ENCODE results near the gene HCFC1R1.

The HCFC1R1 gene

DNA sequence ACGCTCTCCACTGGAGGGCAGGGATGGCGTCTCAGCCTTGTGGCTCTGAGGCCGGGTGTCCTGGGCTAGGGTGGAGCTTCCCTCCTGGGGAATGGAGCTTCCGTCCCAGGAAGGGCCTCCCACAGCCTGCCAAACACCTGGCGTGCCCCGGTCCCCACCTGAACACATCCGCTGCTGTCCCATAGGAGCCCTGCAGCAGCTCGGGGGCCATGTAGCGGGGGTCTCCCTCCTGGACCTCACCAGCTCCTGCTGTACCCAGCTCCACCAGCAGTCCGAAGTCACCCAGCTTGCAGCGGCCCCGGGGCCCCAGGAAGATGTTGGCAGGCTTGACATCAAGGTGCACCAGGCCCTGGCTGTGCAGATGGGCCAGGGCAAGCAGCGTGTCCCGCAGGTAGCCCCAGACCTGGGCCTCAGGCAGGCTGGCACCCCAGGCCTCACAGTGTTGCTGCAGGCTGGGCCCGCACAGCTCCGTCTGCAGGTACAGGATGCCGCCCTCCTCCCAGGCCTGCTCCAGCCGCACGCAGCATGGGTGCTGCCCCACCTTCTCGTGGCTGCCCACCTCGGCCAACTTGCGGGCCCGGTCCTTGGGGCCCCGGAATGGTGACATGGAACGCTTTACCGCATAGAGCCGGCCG lies 48.5 kb downstream of the HCFC1R1 start:
- H3K4me3 ChIP-seq (IDR thresholded peaks at IDR 0.05; ENCODE audit: insufficient read depth, low read depth, low read length) = no peak overlapping the region
- no peaks in the 10 kb centered on the region for H3K36me3 ChIP-seq (ENCODE audit: insufficient read depth)
- no peak overlapping the region for H3K27ac ChIP-seq
- H3K9ac ChIP-seq = no peak overlapping the region
- no peak overlapping the region for H2AFZ ChIP-seq (ENCODE audit: low read depth)
- H3K4me2 ChIP-seq = no peak overlapping the region
- TF ChIP-seq, protein P1, sequence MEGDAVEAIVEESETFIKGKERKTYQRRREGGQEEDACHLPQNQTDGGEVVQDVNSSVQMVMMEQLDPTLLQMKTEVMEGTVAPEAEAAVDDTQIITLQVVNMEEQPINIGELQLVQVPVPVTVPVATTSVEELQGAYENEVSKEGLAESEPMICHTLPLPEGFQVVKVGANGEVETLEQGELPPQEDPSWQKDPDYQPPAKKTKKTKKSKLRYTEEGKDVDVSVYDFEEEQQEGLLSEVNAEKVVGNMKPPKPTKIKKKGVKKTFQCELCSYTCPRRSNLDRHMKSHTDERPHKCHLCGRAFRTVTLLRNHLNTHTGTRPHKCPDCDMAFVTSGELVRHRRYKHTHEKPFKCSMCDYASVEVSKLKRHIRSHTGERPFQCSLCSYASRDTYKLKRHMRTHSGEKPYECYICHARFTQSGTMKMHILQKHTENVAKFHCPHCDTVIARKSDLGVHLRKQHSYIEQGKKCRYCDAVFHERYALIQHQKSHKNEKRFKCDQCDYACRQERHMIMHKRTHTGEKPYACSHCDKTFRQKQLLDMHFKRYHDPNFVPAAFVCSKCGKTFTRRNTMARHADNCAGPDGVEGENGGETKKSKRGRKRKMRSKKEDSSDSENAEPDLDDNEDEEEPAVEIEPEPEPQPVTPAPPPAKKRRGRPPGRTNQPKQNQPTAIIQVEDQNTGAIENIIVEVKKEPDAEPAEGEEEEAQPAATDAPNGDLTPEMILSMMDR (conservative IDR thresholded peaks at IDR 0.05; ENCODE audit: low read depth, low read length) = no peak
- H3K79me2 ChIP-seq (ENCODE audit: insufficient read depth, low read depth) = peaks cover 45% of the 10 kb centered on the region; the same call in 1 of the 2 replicates
- H3K27me3 ChIP-seq (ENCODE audit: insufficient read depth, low read depth) = no peaks in the 10 kb centered on the region
- H3K4me1 ChIP-seq (ENCODE audit: low read depth, poor library complexity, severe bottlenecking) = peaks cover 17% of the 10 kb centered on the region
- no peaks in the 10 kb centered on the region for H4K20me1 ChIP-seq (ENCODE audit: insufficient read depth)

DNA sequence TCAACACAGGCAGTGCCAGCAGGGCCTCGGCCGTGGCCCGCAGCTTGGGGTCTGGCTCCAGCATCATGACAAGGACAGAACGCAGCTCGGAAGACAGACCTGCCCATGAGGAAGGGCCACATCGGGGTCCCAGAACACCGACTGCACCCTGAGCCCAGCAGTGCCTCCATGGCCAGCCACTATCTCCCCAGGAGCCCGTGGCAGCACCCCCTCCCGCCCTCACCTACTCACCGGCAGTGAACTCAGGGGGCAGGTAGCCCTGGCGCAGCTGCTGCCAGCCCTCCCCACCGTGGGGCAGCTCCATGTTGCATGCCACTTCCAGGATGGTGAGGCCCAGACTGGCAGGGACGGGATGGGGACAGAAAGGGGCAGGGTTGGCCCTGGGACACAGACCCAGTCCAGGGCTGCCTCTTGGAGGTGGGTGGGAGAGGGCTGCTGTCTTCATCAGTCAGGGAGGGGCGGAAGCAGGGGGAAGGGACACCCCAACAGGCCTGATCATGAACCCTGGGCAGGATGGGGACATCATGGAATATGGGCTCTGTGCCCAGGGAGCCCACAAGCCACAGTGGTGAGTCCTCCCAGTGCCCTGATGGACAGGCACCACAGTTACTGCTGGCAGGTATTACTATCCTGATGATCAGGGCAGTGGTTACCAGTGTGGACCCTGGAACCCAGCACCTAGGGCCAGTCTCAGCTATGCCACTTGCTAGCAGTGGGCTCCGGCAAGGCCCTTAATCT lies 49.3 kb downstream of the HCFC1R1 start:
- Histone ChIP-seq H3K4me2 (no peak overlapping the region), H3K79me2 (ENCODE audit: insufficient read depth, low read depth) (peaks cover 48% of the 10 kb centered on the region; the same call in 1 of the 2 replicates), H3K27ac (no peak overlapping the region), H3K4me3 (IDR thresholded peaks at IDR 0.05; ENCODE audit: insufficient read depth, low read depth, low read length) (no peak overlapping the region), H3K4me1 (ENCODE audit: low read depth, poor library complexity, severe bottlenecking) (peaks cover 17% of the 10 kb centered on the region), H3K36me3 (ENCODE audit: insufficient read depth) (no peaks in the 10 kb centered on the region), H2AFZ (ENCODE audit: low read depth) (no peak overlapping the region), H3K27me3 (ENCODE audit: insufficient read depth, low read depth) (no peaks in the 10 kb centered on the region), H4K20me1 (ENCODE audit: insufficient read depth) (no peaks in the 10 kb centered on the region), H3K9ac (no peak overlapping the region)
- TF ChIP-seq, protein P1 (conservative IDR thresholded peaks at IDR 0.05; ENCODE audit: low read depth, low read length) = no peak

GRCh38 chr16:2973605-2974318 lies 50.0 kb downstream of the HCFC1R1 start:
- Histone ChIP-seq H2AFZ (ENCODE audit: low read depth) (no peak overlapping the region), H3K36me3 (ENCODE audit: insufficient read depth) (no peaks in the 10 kb centered on the region), H3K9ac (no peak overlapping the region), H3K4me2 (no peak overlapping the region), H3K27ac (no peak overlapping the region), H3K4me1 (ENCODE audit: low read depth, poor library complexity, severe bottlenecking) (peaks cover 11% of the 10 kb centered on the region), H3K27me3 (ENCODE audit: insufficient read depth, low read depth) (no peaks in the 10 kb centered on the region), H3K79me2 (ENCODE audit: insufficient read depth, low read depth) (peaks cover 41% of the 10 kb centered on the region; the same call in 1 of the 2 replicates), H4K20me1 (ENCODE audit: insufficient read depth) (no peaks in the 10 kb centered on the region), H3K4me3 (IDR thresholded peaks at IDR 0.05; ENCODE audit: insufficient read depth, low read depth, low read length) (no peak overlapping the region)
- TF ChIP-seq, protein P1 (conservative IDR thresholded peaks at IDR 0.05; ENCODE audit: low read depth, low read length) = no peak

- no peak overlapping the region for H3K4me2 ChIP-seq
- H3K27me3 ChIP-seq (ENCODE audit: insufficient read depth, low read depth) = no peaks in the 10 kb centered on the region
- H3K9ac ChIP-seq = no peak overlapping the region
- no peaks in the 10 kb centered on the region for H3K36me3 ChIP-seq (ENCODE audit: insufficient read depth)
- H3K4me3 ChIP-seq (IDR thresholded peaks at IDR 0.05; ENCODE audit: insufficient read depth, low read depth, low read length) = no peak overlapping the region
- no peak overlapping the region for H2AFZ ChIP-seq (ENCODE audit: low read depth)
- no peak overlapping the region for H3K27ac ChIP-seq
- H3K4me1 ChIP-seq (ENCODE audit: low read depth, poor library complexity, severe bottlenecking) = peaks cover 11% of the 10 kb centered on the region
- H4K20me1 ChIP-seq (ENCODE audit: insufficient read depth) = no peaks in the 10 kb centered on the region
- H3K79me2 ChIP-seq (ENCODE audit: insufficient read depth, low read depth) = peaks cover 34% of the 10 kb centered on the region; the same call in 1 of the 2 replicates
- TF ChIP-seq, protein P1 (conservative IDR thresholded peaks at IDR 0.05; ENCODE audit: low read depth, low read length) = no peak
These were observed 50.6 kb downstream of the HCFC1R1 start for GRCh38 chr16:2973093-2973492.

All from KMS-11 (cell line).